GM20000 (cell line): ENCODE data around the gene KDM4B.

Experiments
- DNase-seq: peaks from one replicate; pipeline ENCODE4 v3.0.0; 2012; ENCODE audit warnings: low spot score
- CTCF ChIP-seq: IDR thresholded peaks from 2 replicates; pipeline ENCODE4 v1.5.1; 2012; ENCODE audit warnings: mild to moderate bottlenecking, control low read depth; ENCODE audit errors: extremely low read depth, missing control alignments

Gene KDM4B

GRCh38 chr19:5147074-5147977 lies 178.4 kb downstream of the KDM4B start:
- no peak for DNase-seq

GRCh38 chr19:5147978-5148793 lies 179.3 kb downstream of the KDM4B start:
- DNase-seq: no peak
- TF ChIP-seq CTCF: no peak

More at GRCh38 chr19:5147074-5147977, 178.4 kb downstream of the KDM4B start:
- TF ChIP-seq CTCF: no peak

- no peak for TF ChIP-seq CTCF
- DNase-seq: no peak
Observed at GRCh38 chr19:5148794-5149190, 179.9 kb downstream of the KDM4B start.

- no peak for TF ChIP-seq CTCF
- no peak for DNase-seq
Observed at GRCh38 chr19:5149508-5149907, 180.6 kb downstream of the KDM4B start.

GRCh38 chr19:5149932-5150901 lies 181.3 kb downstream of the KDM4B start:
- TF ChIP-seq CTCF: no peak
- peak; percentile 23 for DNase-seq

- peak; percentile 35 for DNase-seq
- TF ChIP-seq CTCF: no peak
Observed at GRCh38 chr19:5150902-5151741, 182.2 kb downstream of the KDM4B start.
